SK-N-SH (cell line): ENCODE data around the gene CLIC6. TPM values are rescaled to one million over a fixed set of nuclear protein-coding genes. Genes with fewer than 3 reads are reported as not detected.

Experiments
- CTCF ChIA-PET: fragments of 300-600, 350-600 bp; formaldehyde crosslinking; extraction: SDS; loops from one replicate; lab custom pipeline; 2021; lab: Yijun Ruan, JAX
- POLR2A ChIA-PET: fragments of 350-600 bp; sonication (Branson Sonifier 250); formaldehyde crosslinking; extraction: SDS; loops from one replicate; lab custom pipeline; 2020; ENCODE audit warnings: antibody characterized with exemption, inconsistent platforms; lab: Yijun Ruan, JAX
- DNase-seq: peaks from one replicate; pipeline ENCODE4 v3.0.0; 2012
- H2AFZ ChIP-seq: fragments of 200-600 bp; sonication (generic); 2 replicates; pipeline ENCODE4 v1.8.1; 2016; ENCODE audit warnings: antibody characterized with exemption, mild to moderate bottlenecking, low read depth
- H3F3A ChIP-seq: fragments of 200-600 bp; sonication (generic); replicated peaks from 2 replicates; pipeline ENCODE3; 2016; ENCODE audit warnings: antibody characterized with exemption, mild to moderate bottlenecking; ENCODE audit not compliant: insufficient read depth
- H3K27ac ChIP-seq, 2 experiments: fragments of 200-500 bp in 1 of 2; fragments of 200-600 bp in 1 of 2; sonication (Bioruptor generic) in 1 of 2; sonication (generic), shearing (Covaris generic) in 1 of 2; 2 replicates each; pipeline versions ENCODE4 v1.5.1 to v1.6.1; 2014 to 2016; ENCODE audit warnings: low read depth in 2 of 2, inconsistent platforms in 1 of 2, low read length in 1 of 2, mild to moderate bottlenecking in 1 of 2, mixed read lengths in 1 of 2
- H3K27me3 ChIP-seq: fragments of 200-600 bp; sonication (generic), shearing (Covaris generic); 2 replicates; pipeline ENCODE4 v1.6.1; 2016; ENCODE audit warnings: mixed run types; ENCODE audit not compliant: insufficient read depth
- H3K36me3 ChIP-seq, 2 experiments: fragments of 200-500 bp in 1 of 2; fragments of 200-600 bp in 1 of 2; sonication (Bioruptor generic) in 1 of 2; sonication (generic) in 1 of 2; replicated peaks in 1 of 2; 2 replicates each; pipeline versions ENCODE3 to v1.5.1; 2014 to 2016; ENCODE audit warnings: low read length in 1 of 2, mild to moderate bottlenecking in 1 of 2; ENCODE audit not compliant: insufficient read depth in 2 of 2, control insufficient read depth in 1 of 2
- H3K4me1 ChIP-seq, 2 experiments: fragments of 200-500 bp in 1 of 2; fragments of 200-600 bp in 1 of 2; sonication (Bioruptor generic) in 1 of 2; sonication (generic), shearing (Covaris generic) in 1 of 2; 2 replicates each; pipeline versions ENCODE4 v1.5.1 to v1.6.1; 2014 to 2016; ENCODE audit warnings: low read depth in 1 of 2, low read length in 1 of 2, mixed run types in 1 of 2; ENCODE audit not compliant: insufficient read depth in 2 of 2, control insufficient read depth in 1 of 2
- H3K4me2 ChIP-seq: fragments of 200-600 bp; sonication (generic), shearing (Covaris generic); 2 replicates; pipeline ENCODE4 v1.6.1; 2017; ENCODE audit warnings: mixed run types
- H3K4me3 ChIP-seq, 2 experiments: fragments of 200-500 bp in 1 of 2; fragments of 200-600 bp in 1 of 2; sonication (Bioruptor generic) in 1 of 2; sonication (generic), shearing (Covaris generic) in 1 of 2; 2 replicates each; pipeline versions ENCODE4 v1.5.1 to v1.8.1; 2014 to 2016; ENCODE audit warnings: low read depth in 2 of 2, inconsistent platforms in 1 of 2, low read length in 1 of 2, mild to moderate bottlenecking in 1 of 2, mixed read lengths in 1 of 2, moderate library complexity in 1 of 2
- H3K79me2 ChIP-seq: fragments of 200-600 bp; sonication (generic); 2 replicates; pipeline ENCODE4 v1.8.1; 2017; ENCODE audit warnings: mild to moderate bottlenecking; ENCODE audit not compliant: insufficient read depth
- H3K9ac ChIP-seq: fragments of 200-600 bp; sonication (generic); 2 replicates; pipeline ENCODE4 v1.6.1; 2017; ENCODE audit warnings: mixed run types
- H3K9me2 ChIP-seq: fragments of 200-600 bp; sonication (generic); 2 replicates; pipeline ENCODE4 v1.6.1; 2017; ENCODE audit warnings: mixed run types
- H3K9me3 ChIP-seq: fragments of 200-600 bp; sonication (generic); 2 replicates; pipeline ENCODE4 v1.6.1; 2017; ENCODE audit warnings: mixed run types, mild to moderate bottlenecking, moderate library complexity
- H4K20me1 ChIP-seq: fragments of 200-600 bp; sonication (generic); 2 replicates; pipeline ENCODE4 v1.6.1; 2017; ENCODE audit warnings: mild to moderate bottlenecking, mixed run types; ENCODE audit not compliant: insufficient read depth
- CHD2 ChIP-seq: fragments of 150-350 bp; IDR thresholded peaks from 2 replicates; pipeline ENCODE4 v1.6.1; 2018; ENCODE audit warnings: low read length; ENCODE audit not compliant: partially characterized antibody
- ELF1 ChIP-seq: IDR thresholded peaks from 2 replicates; pipeline ENCODE4 v1.4.0; 2012
- EP300 ChIP-seq, 2 experiments: IDR thresholded peaks; 2 replicates each; pipeline versions ENCODE4 v1.4.0 to v1.6.1; 2012; ENCODE audit warnings: borderline replicate concordance in 1 of 2, low read depth in 1 of 2, low read length in 1 of 2
- FOSL2 ChIP-seq: IDR thresholded peaks from 2 replicates; pipeline ENCODE4 v1.4.0; 2012; ENCODE audit warnings: low read depth, mild to moderate bottlenecking, moderate library complexity, borderline replicate concordance
- FOXM1 ChIP-seq: IDR thresholded peaks from 2 replicates; pipeline ENCODE4 v1.4.0; 2012; ENCODE audit warnings: low read depth, mild to moderate bottlenecking
- JUND ChIP-seq: IDR thresholded peaks from 2 replicates; pipeline ENCODE4 v1.4.0; 2012
- MEF2A ChIP-seq: IDR thresholded peaks from 2 replicates; pipeline ENCODE4 v1.4.0; 2012; ENCODE audit warnings: low read depth, borderline replicate concordance
- NFIC ChIP-seq: IDR thresholded peaks from 2 replicates; pipeline ENCODE4 v1.4.0; 2012; ENCODE audit warnings: borderline replicate concordance
- POLR2AphosphoS5 ChIP-seq: IDR thresholded peaks from 2 replicates; pipeline ENCODE4 v1.6.1; 2012; ENCODE audit warnings: low read depth, low read length
- RXRA ChIP-seq: IDR thresholded peaks from 2 replicates; pipeline ENCODE4 v1.4.0; 2012; ENCODE audit warnings: low read depth, mild to moderate bottlenecking, borderline replicate concordance
- SIN3A ChIP-seq: IDR thresholded peaks from 2 replicates; pipeline ENCODE4 v1.6.1; 2012; ENCODE audit warnings: low read depth, mild to moderate bottlenecking, low read length, moderate library complexity, borderline replicate concordance
- TCF12 ChIP-seq: IDR thresholded peaks from 2 replicates; pipeline ENCODE4 v1.4.0; 2012
- WGBS: methylation state at CpG from one replicate; pipeline ENCODE4 v1.1.6; 2017; ENCODE audit warnings: low lambda C conversion rate; 5-methylcytosine and 5-hydroxymethylcytosine counted together
- polyA plus RNA-seq, 3 experiments: library from polyadenylated mRNA; depleted of rRNA; stranded (reverse); fragments of >200 nt; gene quantifications; 2 replicates each; pipeline ENCODE4 v1.2.3, GENCODE V29; 2012
- TF ChIP-seq, protein P1 (sequence below): IDR thresholded peaks from 2 replicates; pipeline ENCODE4 v1.4.0; 2012; ENCODE audit warnings: low read depth, borderline replicate concordance
- TF ChIP-seq, protein P2 (sequence below): IDR thresholded peaks from 2 replicates; pipeline ENCODE4 v1.6.1; 2012; ENCODE audit warnings: mild to moderate bottlenecking, low read depth, low read length, moderate library complexity
- TF ChIP-seq, protein P3 (sequence below): IDR thresholded peaks from 2 replicates; pipeline ENCODE4; 2012
- TF ChIP-seq, protein P4 (sequence below): fragments of 200-600 bp; sonication (generic); IDR thresholded peaks from 2 replicates; pipeline ENCODE4 v1.6.1; 2017; ENCODE audit warnings: antibody characterized with exemption, mild to moderate bottlenecking, moderate library complexity

Gene CLIC6
- polyA plus RNA-seq, 1 of the 3 experiments (the other 2 are of a cell fraction): 0.08 TPM

DNA sequence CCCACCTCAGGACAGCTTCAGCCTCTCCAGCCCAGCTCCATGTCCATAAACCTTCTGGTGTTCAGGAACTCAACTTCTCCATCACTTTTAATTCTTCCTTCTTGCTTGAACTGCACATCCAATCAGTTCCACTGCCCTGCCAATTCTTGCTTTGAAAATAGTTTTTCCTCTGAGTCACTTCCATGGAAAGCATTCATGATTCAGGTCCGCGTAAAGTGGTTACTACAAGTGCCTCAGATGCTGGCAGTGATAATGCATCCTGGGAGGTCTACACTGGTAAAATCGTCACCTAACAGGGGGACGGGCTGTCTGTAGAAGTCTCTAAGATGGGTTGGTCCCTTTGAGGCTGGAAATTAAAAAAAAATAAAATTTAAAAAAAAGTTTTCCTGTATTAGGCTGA, 27.9 kb upstream of the CLIC6 start:
- no peaks in the 10 kb centered on the region for H3K4me1 ChIP-seq
- no peaks in the 10 kb centered on the region; the same call in 1 of the 2 replicates for H3K27me3 ChIP-seq
- no peak overlapping the region for H2AFZ ChIP-seq
- POLR2A ChIA-PET: no interaction called here
- peak overlapping the region in 1 of 2 experiments; percentile 67; a peak in 2 of 4 replicates for H3K27ac ChIP-seq
- TF ChIP-seq POLR2AphosphoS5 (peak; percentile 50; the same call in 1 of the 2 replicates), FOXM1 (no peak), JUND (peak; percentile 93), NFIC (peak; percentile 76), CHD2 (no peak), ELF1 (peak; percentile 39; the same call in 1 of the 2 replicates), MEF2A (0 out of 2 replicates have a peak, but pooled peaks have one; percentile 14), RXRA (peak; percentile 39; the same call in 1 of the 2 replicates), FOSL2 (peak; percentile 93), TCF12 (peak; percentile 85), SIN3A (no peak), EP300 (IDR thresholded peaks at IDR 0.05; ENCODE audit: borderline replicate concordance in 1 of 2, low read depth in 1 of 2, low read length in 1 of 2) (peak in 1 of 2 experiments; percentile 70; a peak in 2 of 4 replicates)
- TF ChIP-seq, protein P1, sequence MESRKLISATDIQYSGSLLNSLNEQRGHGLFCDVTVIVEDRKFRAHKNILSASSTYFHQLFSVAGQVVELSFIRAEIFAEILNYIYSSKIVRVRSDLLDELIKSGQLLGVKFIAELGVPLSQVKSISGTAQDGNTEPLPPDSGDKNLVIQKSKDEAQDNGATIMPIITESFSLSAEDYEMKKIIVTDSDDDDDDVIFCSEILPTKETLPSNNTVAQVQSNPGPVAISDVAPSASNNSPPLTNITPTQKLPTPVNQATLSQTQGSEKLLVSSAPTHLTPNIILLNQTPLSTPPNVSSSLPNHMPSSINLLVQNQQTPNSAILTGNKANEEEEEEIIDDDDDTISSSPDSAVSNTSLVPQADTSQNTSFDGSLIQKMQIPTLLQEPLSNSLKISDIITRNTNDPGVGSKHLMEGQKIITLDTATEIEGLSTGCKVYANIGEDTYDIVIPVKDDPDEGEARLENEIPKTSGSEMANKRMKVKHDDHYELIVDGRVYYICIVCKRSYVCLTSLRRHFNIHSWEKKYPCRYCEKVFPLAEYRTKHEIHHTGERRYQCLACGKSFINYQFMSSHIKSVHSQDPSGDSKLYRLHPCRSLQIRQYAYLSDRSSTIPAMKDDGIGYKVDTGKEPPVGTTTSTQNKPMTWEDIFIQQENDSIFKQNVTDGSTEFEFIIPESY: no peak
- TF ChIP-seq, protein P2, sequence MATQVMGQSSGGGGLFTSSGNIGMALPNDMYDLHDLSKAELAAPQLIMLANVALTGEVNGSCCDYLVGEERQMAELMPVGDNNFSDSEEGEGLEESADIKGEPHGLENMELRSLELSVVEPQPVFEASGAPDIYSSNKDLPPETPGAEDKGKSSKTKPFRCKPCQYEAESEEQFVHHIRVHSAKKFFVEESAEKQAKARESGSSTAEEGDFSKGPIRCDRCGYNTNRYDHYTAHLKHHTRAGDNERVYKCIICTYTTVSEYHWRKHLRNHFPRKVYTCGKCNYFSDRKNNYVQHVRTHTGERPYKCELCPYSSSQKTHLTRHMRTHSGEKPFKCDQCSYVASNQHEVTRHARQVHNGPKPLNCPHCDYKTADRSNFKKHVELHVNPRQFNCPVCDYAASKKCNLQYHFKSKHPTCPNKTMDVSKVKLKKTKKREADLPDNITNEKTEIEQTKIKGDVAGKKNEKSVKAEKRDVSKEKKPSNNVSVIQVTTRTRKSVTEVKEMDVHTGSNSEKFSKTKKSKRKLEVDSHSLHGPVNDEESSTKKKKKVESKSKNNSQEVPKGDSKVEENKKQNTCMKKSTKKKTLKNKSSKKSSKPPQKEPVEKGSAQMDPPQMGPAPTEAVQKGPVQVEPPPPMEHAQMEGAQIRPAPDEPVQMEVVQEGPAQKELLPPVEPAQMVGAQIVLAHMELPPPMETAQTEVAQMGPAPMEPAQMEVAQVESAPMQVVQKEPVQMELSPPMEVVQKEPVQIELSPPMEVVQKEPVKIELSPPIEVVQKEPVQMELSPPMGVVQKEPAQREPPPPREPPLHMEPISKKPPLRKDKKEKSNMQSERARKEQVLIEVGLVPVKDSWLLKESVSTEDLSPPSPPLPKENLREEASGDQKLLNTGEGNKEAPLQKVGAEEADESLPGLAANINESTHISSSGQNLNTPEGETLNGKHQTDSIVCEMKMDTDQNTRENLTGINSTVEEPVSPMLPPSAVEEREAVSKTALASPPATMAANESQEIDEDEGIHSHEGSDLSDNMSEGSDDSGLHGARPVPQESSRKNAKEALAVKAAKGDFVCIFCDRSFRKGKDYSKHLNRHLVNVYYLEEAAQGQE: peak; percentile 68
- TF ChIP-seq, protein P3, sequence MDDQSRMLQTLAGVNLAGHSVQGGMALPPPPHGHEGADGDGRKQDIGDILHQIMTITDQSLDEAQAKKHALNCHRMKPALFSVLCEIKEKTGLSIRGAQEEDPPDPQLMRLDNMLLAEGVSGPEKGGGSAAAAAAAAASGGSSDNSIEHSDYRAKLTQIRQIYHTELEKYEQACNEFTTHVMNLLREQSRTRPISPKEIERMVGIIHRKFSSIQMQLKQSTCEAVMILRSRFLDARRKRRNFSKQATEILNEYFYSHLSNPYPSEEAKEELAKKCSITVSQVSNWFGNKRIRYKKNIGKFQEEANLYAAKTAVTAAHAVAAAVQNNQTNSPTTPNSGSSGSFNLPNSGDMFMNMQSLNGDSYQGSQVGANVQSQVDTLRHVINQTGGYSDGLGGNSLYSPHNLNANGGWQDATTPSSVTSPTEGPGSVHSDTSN: peak; percentile 91
- TF ChIP-seq, protein P4, sequence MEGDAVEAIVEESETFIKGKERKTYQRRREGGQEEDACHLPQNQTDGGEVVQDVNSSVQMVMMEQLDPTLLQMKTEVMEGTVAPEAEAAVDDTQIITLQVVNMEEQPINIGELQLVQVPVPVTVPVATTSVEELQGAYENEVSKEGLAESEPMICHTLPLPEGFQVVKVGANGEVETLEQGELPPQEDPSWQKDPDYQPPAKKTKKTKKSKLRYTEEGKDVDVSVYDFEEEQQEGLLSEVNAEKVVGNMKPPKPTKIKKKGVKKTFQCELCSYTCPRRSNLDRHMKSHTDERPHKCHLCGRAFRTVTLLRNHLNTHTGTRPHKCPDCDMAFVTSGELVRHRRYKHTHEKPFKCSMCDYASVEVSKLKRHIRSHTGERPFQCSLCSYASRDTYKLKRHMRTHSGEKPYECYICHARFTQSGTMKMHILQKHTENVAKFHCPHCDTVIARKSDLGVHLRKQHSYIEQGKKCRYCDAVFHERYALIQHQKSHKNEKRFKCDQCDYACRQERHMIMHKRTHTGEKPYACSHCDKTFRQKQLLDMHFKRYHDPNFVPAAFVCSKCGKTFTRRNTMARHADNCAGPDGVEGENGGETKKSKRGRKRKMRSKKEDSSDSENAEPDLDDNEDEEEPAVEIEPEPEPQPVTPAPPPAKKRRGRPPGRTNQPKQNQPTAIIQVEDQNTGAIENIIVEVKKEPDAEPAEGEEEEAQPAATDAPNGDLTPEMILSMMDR: no peak
- WGBS: 11% methylated on average over 4 of the region's 4 CpGs
- no peaks in the 10 kb centered on the region for H3K36me3 ChIP-seq
- peak overlapping the region; percentile 67 for H3K4me2 ChIP-seq
- H3K9me3 ChIP-seq: no peaks in the 10 kb centered on the region
- H3F3A ChIP-seq: peaks cover 17% of the 10 kb centered on the region
- H3K9ac ChIP-seq: no peak overlapping the region
- CTCF ChIA-PET: interaction anchor here (1.4 to 1.5 kb wide), 2 partner anchors 10 to 717 kb away, joined by 3 to 4 read pairs; no protein-coding TSS in a partner anchor
- H3K9me2 ChIP-seq: no peaks in the 10 kb centered on the region
- DNase-seq: no peak
- peak overlapping the region in 1 of 2 experiments; percentile 37; a peak in 2 of 4 replicates for H3K4me3 ChIP-seq
- H3K79me2 ChIP-seq: no peaks in the 10 kb centered on the region
- no peaks in the 10 kb centered on the region for H4K20me1 ChIP-seq
